ENCODE measurements around the gene ACOT7.
"Not testable (repeated sequence)": the region's sequence is repeated elsewhere in the genome, so short reads cannot be mapped to it uniquely, and the experiment has no call there.

DNA sequence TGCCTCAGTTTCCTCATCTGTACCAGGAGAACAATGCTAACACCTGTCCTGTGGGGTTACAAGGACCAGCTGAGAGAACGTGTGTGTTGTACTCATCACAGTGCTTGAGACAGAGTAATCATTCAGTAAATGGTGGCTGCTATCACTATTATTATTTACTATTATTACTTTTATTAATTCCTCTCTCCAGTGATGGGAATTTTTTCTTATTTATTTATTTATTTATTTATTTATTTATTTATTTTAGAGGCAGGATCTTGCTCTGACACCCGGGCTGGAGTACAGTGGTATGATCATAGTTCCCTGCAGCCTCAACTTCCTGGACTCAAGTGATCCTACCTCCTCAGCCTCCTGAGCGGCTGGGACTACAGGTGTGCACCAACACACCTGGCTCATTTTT lies 42.7 kb upstream of the ACOT7 start:
- TF ChIP-seq POLR2A, CTCF (IDR thresholded peaks at IDR 0.05): not testable (repeated sequence)

All from lower leg skin (tissue), 3 donors.